SK-N-MC (cell line): Measurements from ENCODE around the gene AKNA.

Source experiments
- EZH2 ChIP-seq: fragments of 200-600 bp; sonication (generic); IDR thresholded peaks from one replicate; pipeline ENCODE4 v1.6.1; 2017; ENCODE audit warnings: antibody characterized with exemption
- FOXP2 ChIP-seq: optimal IDR thresholded peaks from 2 replicates; pipeline ENCODE3; 2011; ENCODE audit warnings: mild to moderate bottlenecking, moderate library complexity; ENCODE audit not compliant: insufficient read depth; ENCODE audit errors: extremely low read length, control extremely low read depth
- POLR2AphosphoS5 ChIP-seq: IDR thresholded peaks from 2 replicates; pipeline ENCODE4 v1.6.1; 2012; ENCODE audit warnings: mild to moderate bottlenecking, low read depth, low read length, borderline replicate concordance

- TF ChIP-seq EZH2 (no peak), FOXP2 (no peak), POLR2AphosphoS5 (no peak)
Measured at GRCh38 chr9:114407889-114408288, 20.1 kb upstream of the AKNA start.
